HFF-Myc (cell line): ENCODE data around the gene TSBP1.
"Not testable (repeated sequence)": the region's sequence is repeated elsewhere in the genome, so short reads cannot be mapped to it uniquely, and the experiment has no call there.

Experiments used
- DNase-seq: peaks from one replicate; pipeline ENCODE4 v3.0.0-alpha.2; 2011; ENCODE audit warnings: low read depth; ENCODE audit errors: extremely low read depth
- H3K4me3 ChIP-seq: replicated peaks from 2 replicates; pipeline ENCODE4 v1.5.1; 2011; ENCODE audit warnings: low read depth, mild to moderate bottlenecking, control low read depth, low read length
- CTCF ChIP-seq: IDR thresholded peaks from 2 replicates; pipeline ENCODE4 v1.5.1; 2012; ENCODE audit warnings: mild to moderate bottlenecking, low read depth, low read length, control low read depth; ENCODE audit errors: missing control alignments

Gene TSBP1

GRCh38 chr6:32318501-32318900 lies 53.2 kb downstream of the TSBP1 start:
- no peak for DNase-seq
- H3K4me3 ChIP-seq, result no peak overlapping the region
- TF ChIP-seq CTCF, result no peak

GRCh38 chr6:32317541-32317940 lies 54.2 kb downstream of the TSBP1 start:
- DNase-seq, result no peak
- no peak overlapping the region for H3K4me3 ChIP-seq
- no peak for TF ChIP-seq CTCF

GRCh38 chr6:32313964-32314363 lies 57.7 kb downstream of the TSBP1 start:
- no peak for DNase-seq
- no peak for TF ChIP-seq CTCF
- H3K4me3 ChIP-seq, result no peak overlapping the region

- TF ChIP-seq CTCF, result no peak
Measured at GRCh38 chr6:32298632-32299336, 72.9 kb downstream of the TSBP1 start.

GRCh38 chr6:32294980-32295379 lies 76.7 kb downstream of the TSBP1 start:
- DNase-seq, H3K4me3 ChIP-seq: not testable (repeated sequence)

More at GRCh38 chr6:32298632-32299336, 72.9 kb downstream of the TSBP1 start:
- no peak for DNase-seq
- no peak overlapping the region for H3K4me3 ChIP-seq

- no peak overlapping the region for H3K4me3 ChIP-seq
- no peak for DNase-seq
- no peak for TF ChIP-seq CTCF
Measured at GRCh38 chr6:32294566-32294965, 77.1 kb downstream of the TSBP1 start.

- no peak overlapping the region for H3K4me3 ChIP-seq
- DNase-seq, result no peak
- no peak for TF ChIP-seq CTCF
Measured at GRCh38 chr6:32293695-32294094, 78.0 kb downstream of the TSBP1 start.
